GM18858 (cell line): ENCODE data around the gene STXBP1.

Experiments
- ATAC-seq: cut with Tn5 transposase; IDR thresholded peaks from one replicate; pipeline ENCODE4 v1.9.1; 2021; ENCODE audit not compliant: unreplicated experiment

STXBP1 gene

GRCh38 chr9:127611899-127612790 lies at the start of gene STXBP1:
Gene STXBP1 (plus strand): TSS chr9:127612277. CDS start chr9:127612404, 127 bp downstream.
- ATAC-seq: peak; percentile 69

DNA sequence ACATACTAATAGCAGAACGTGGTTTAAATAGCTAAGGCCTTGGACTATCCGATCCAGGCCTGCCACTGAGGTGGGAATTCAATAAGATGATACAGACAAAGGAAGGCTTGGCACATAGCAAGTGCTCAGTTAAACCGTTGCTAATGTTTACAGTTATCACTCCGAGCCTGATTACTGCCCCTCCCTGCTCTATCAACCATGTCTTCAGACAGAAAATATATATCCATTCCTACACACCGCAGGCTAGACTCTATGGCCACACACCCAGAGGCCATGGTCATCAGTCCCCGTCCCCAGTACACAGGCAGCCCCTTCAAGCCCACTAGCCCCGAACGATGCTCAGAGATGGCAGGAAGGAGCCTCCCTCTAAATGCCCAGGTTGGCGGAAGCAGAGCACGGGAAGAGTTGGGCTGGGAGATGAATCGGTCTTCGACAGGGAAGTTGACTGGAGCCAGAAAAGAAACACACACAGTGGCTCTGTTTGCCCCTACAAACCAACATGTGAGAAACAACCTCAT lies 49.7 kb upstream of the STXBP1 start:
- ATAC-seq: no peak

DNA sequence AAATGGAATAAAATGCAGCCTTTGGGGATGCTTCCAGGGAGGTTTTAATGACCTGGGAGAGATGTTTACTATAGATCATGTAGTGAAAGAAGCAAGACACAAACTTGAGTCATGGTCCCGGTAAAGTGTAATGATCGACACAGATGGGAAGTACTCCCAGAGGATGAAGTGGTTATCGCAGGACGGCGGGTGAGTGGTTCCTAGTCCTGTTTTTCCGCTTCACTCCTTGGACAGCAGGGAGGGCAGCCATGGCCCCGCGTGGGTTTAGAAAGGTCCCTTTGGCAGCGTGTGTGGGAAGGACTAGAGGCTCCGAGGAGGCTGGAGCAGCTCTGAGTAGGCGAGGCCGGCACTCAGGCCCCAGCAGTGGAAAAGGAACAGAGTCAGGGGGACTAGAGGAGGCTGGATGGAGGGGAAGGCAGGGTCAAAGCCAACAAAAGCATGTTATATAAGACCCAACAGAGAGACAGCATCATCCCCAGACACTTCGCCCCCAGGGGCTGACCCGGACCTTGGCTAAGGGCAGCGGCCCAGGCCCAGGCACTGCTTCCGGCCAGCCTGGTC lies 49.2 kb upstream of the STXBP1 start:
- no peak for ATAC-seq

GRCh38 chr9:127563579-127563978 lies 48.5 kb upstream of the STXBP1 start:
- ATAC-seq: no peak

GRCh38 chr9:127565231-127565630 lies 46.8 kb upstream of the STXBP1 start:
- no peak for ATAC-seq

DNA sequence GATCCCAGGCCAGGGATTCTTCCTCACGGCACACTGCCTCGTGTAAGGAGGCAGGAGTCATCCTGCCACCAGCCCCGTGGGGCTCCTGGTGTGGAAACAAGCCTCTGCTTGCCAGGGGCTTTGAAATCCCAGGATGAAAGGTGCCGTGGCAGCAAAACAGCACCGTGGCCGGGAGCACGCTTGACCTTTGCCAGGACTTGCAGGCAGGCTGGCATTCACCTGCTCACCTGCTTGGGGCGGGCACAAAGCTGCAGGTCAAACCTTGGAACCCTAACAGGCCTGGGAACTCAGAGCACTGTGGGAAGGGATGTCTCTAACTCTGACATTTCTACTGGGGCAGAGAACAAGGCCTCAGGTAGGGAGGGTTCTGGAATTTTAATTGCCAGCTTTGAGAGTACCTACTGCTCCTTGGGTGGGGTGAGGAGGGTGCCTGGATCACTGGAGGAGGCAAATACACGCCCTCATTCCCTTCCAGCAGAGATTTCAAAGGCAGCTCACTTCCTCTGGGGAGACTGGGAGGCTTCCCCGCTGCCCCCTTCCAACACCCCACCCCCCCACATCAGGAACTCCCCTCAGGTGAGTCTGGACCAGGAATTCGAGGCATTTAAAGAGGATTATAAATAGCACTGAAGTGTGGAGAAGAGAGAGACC lies 45.6 kb upstream of the STXBP1 start:
- ATAC-seq: no peak

DNA sequence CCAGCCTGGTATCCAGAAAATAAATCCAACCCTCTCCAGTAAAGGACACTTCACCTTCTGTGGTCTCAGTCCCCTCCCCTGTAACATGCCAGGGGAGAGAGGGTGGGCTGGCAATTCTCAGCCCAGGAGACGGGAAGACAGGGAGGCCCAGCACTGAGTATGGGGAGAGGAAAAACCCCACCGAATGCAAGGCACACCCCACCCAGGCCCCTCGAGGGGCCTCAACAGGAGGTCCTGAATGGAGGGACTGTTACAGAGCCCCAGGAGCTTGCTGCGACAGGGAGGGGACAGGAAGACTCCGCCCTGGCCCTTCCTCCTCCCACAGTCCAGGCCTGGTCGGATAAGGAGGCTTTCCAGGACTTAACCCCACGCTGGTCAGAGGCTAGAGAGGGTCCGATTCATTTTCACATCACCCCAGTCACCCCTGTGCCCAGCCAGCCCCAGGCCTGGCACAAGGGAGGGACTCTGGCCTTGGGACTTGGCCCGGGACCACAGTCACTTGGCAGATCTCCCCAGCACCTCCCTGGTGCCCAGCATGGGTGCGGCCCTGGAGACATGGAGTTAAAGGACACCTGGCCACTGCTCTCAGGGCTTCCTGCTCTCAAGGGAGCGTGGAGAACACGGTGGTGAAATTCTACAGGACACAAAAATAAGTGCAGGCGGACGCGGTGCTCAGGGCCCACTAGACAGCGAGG lies 44.9 kb upstream of the STXBP1 start:
- ATAC-seq: no peak

- ATAC-seq: no peak
Observed at GRCh38 chr9:127567730-127568617, 44.1 kb upstream of the STXBP1 start.

DNA sequence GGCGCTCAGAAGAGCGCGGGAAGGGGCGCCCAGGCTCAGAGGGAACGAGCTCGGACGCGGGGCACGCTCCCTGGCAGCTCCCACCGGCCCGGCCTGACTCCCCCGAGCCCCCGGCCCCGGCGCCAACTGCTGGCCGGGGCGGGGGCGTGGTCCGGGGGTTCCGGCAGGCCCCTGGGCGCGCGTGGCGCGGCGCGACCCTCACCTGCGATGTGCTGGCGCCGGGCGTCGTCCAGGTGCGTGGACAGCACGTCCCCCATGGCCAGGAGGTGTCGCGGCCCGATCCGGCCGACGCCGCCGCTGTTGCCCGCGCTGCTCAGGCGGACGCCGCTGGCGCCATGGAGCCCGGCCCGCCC lies 43.5 kb upstream of the STXBP1 start:
- no peak for ATAC-seq

DNA sequence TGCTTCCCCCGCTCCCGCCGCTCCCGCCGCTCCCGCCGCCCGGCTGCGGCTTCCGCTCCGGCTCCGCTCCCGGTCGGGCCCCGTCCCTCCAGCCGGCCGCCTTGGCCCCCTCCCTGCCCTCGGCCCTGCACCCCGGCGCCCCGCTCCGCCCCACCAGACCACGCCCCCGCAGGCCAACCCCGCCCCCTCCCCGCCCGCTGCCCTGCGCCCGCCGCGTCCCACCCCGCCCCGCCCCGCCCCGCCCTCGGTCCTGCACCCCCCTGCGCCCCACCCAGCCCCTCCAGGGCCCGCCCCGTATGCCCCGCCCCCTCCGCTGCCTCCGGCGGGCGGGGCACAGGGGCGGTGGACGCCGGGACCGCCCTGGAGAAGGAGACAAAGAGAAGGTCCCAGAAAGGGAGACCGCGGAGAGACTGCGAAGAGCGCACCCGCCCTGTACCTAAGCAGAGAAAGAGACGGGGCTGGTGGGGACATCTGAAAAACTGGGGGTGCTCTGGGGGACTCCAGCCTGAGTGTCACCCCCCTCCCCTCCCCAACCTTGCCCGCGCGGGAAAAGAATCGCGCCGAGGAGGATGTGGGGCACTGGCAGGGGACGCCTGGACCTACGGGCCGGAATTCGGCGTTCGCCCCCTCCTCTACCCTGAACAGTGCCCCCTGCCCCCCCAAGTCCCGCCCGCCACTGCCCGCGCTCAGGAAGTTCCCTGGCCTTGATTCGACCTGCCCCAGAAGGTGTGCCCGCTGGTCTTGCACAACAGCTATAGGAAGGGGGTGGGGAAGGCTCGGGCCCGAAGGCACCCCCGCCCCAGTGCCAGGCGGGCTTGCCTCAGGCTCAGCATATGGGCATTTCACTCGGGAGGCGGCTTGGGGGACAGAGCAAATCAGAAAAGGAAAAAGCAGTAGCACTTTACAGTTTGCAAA lies 42.8 kb upstream of the STXBP1 start:
- no peak for ATAC-seq

DNA sequence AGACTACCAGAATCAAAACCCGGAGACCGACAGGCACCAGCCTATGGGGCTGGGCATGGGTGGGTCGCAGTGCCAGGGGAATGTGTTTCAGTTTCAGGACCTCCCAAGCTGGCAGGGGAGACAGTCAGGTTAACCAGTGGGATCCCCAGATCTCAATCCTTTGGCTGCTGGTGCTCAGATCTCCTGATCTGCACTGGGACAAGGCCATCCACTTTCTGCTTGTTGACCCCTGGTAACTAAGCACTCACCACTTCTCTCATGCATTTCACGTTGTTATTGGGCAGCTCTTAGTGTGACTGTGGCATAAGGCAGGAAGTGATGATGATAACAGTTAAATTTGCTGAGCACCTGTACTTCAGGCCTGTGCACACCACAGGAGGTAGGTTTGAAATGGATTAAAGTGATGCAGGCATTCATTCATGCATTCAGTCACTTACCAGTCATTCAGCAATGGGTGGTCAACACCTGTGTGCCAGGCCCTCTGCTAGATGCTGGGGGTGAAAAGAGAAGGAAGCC lies 42.1 kb upstream of the STXBP1 start:
- ATAC-seq: no peak

- no peak for ATAC-seq
Observed at GRCh38 chr9:127570533-127571111, 41.5 kb upstream of the STXBP1 start.

- no peak for ATAC-seq
Observed at GRCh38 chr9:127571971-127572370, 40.1 kb upstream of the STXBP1 start.

- no peak for ATAC-seq
Observed at GRCh38 chr9:127572961-127573721, 38.9 kb upstream of the STXBP1 start.

DNA sequence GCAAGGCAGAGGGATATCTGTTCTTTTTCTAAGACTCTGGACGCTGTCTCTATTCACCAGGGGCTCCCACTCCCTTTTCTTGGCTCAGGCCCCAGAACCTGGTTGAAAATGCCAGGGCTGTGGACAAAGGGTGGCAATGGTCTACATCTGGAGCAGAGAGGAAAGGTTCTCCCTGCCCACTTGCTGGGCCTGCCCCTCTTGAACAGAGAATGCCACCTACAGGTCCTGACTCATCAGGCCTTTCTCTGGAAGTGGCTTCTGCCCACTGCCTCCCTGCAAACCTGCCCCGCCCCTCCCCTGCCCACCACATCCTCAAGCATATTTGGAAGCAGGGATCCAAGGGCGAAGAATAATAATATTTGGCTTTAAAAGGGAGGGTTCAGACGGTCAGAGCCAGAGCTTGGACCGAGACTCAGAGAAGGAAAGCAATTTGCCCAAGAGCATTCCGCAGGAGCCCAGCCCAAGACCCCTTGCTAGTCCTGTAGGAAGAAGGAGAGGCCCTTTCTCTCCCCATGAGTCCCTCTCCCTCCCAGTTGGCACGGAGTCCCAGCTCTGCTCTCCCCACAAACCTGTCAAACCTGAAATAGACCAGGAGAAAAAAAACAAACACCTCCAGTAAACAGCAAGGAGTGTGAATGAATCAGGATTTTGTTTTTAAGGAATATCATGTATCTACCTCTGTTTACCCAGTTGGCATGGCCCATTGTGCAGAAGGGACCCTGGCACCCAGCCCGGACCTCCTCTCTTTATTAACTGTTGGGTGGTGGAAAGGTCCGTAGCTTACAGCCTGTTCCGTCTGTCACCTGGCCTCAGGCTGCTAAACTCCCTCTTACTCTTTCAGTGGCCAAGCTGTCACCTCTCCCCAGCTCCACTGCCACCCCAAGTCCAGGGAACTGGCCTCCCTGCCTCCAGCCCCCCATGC lies 37.7 kb upstream of the STXBP1 start:
- no peak for ATAC-seq

DNA sequence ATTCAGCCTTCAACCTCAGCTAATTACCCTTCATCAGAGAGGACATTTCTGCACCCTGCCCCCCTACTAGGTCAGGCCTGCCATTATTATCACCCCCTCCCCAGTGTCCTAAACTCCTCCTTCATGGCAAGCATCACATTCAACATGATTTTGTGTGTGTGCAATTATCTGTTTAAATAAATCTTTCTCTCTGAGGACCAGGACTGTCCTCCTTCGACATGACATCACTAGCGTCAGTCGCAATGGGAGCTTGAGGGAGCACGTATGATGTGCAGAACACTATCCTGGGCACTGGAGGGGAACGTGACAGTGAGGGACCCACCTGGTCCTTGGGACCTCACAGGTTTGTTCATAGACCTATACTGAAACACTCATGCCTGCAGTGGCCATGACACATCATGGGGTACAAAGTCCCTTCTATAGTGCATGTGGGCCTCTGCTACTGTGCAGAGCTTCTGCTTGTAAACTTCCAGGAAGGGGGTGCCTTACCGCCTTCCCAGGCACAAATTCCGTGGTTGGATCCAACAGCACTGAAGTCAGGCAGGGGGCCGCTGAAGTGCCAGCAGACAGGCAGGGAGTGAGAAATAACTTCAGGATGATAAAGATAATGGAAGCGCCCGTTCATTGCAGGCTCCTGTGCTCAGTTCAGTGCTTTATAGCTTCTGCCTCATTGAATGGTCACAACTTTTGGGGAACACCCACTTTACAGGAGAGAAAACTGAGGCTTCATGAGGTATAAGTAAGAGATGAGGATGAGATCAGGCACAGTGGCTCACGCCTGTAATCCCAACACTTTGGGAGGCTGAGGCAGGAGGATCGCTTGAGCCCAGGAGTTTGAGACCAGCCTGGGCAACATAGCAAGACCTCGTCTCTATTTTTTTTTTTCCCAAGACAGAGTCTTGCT lies 36.0 kb upstream of the STXBP1 start:
- ATAC-seq: no peak
